ENCODE data around the gene CDH22.

DNA sequence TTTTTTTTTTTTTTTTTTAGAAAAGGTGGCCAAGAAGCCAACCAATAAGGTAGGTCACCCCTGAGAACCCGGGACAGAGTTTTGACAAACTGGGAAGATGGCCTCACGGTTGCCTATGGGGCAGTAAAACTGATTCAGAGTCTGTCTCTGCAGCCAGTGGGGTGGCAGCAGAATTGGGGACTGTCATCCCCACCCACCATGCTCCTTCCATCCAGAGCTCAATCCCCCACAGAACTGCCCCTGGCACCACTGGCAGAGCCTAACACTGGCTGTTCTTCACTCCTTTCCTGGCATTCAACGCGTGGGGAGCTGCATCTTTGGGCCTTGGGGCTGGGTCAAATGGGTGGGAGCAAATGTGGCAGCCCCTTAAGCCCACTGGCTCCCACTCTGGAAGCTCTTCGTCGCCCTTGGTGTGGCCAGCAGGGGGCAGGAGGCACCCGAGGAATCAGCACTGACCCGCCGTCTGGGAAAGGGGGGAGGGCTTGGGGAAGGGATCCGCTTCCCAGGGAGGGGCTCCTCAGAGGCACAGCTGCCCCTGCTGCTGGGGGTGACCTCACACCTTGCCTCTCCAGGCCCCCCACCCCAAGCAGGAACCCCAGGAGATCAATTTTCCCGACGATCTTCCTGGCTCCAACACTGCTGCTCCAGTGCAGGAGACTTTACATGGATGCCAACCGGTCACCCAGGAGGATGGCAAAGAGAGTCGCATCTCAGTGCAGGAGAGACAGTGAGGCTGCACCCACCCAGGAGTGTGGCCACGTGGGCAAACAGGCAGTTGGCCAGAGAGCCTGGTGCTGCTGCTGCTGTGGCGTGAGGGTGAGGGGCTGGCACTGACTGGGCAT, 179.8 kb downstream of the CDH22 start:
- TF ChIP-seq LARP7 (IDR thresholded peaks at IDR 0.05) (no peak), ATF7 (IDR thresholded peaks at IDR 0.05; ENCODE audit: low read depth) (no peak), POLR2A (IDR thresholded peaks at IDR 0.05; ENCODE audit: low read depth, low read length) (peak; percentile 70), ZNF384 (IDR thresholded peaks at IDR 0.05; ENCODE audit: borderline replicate concordance, low read depth, low read length) (no peak)
- TF ChIP-seq, protein P1, sequence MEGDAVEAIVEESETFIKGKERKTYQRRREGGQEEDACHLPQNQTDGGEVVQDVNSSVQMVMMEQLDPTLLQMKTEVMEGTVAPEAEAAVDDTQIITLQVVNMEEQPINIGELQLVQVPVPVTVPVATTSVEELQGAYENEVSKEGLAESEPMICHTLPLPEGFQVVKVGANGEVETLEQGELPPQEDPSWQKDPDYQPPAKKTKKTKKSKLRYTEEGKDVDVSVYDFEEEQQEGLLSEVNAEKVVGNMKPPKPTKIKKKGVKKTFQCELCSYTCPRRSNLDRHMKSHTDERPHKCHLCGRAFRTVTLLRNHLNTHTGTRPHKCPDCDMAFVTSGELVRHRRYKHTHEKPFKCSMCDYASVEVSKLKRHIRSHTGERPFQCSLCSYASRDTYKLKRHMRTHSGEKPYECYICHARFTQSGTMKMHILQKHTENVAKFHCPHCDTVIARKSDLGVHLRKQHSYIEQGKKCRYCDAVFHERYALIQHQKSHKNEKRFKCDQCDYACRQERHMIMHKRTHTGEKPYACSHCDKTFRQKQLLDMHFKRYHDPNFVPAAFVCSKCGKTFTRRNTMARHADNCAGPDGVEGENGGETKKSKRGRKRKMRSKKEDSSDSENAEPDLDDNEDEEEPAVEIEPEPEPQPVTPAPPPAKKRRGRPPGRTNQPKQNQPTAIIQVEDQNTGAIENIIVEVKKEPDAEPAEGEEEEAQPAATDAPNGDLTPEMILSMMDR (IDR thresholded peaks at IDR 0.05 in 2 of 3, conservative IDR thresholded peaks at IDR 0.05 in 1 of 3; ENCODE audit: control insufficient read depth in 2 of 3, extremely low read depth in 1 of 3, insufficient read depth in 1 of 3, low read depth in 3 of 3, low read length in 3 of 3), result peak; percentile 53 to 72 (median 54)
- TF ChIP-seq, protein P2, sequence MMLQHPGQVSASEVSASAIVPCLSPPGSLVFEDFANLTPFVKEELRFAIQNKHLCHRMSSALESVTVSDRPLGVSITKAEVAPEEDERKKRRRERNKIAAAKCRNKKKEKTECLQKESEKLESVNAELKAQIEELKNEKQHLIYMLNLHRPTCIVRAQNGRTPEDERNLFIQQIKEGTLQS (IDR thresholded peaks at IDR 0.05; ENCODE audit: borderline replicate concordance, extremely low read depth, low read depth, low read length), result no peak

Data from GM12878 (cell line).